Cardiac septum (tissue), 1 donor: ENCODE results near the gene SLC12A3. TPM values are rescaled to one million over a fixed set of nuclear protein-coding genes. Genes with fewer than 3 reads are reported as not detected.

Source experiments
- DNase-seq: peaks from one replicate; pipeline ENCODE4 v3.0.0-alpha.2; 2020; ENCODE audit warnings: low spot score
- intact Hi-C: fragments of 100-400 bp; cut with DNase I; formaldehyde crosslinking; loops from one replicate; pipeline ENCODE4 v1.14.0; 2022
- total RNA-seq: library from RNA; stranded (reverse); fragmentation: NEBNext Ultra II Directional; extraction: Animal tissue kit (Norgen Biotek cat#: 25700); gene quantifications from one replicate; pipeline ENCODE4 v1.2.1, GENCODE V29; 2021
- donor health status: DM: no; HTN: no; CAD: no.

The SLC12A3 gene
- total RNA-seq, 1 donor from 2014 or later = not detected

GRCh38 chr16:56911771-56912571, 47.0 kb downstream of the SLC12A3 start:
- intact Hi-C loops = no loop called here

GRCh38 chr16:56912746-56913708, 48.0 kb downstream of the SLC12A3 start:
- no peak for DNase-seq

More at GRCh38 chr16:56911771-56912571, 47.0 kb downstream of the SLC12A3 start:
- no peak for DNase-seq

GRCh38 chr16:56914896-56915295, 49.9 kb downstream of the SLC12A3 start:
- intact Hi-C loops = loop anchor here (5.0 kb wide), 1 partner anchor 48 kb away; the partner anchor contains the start of gene SLC12A3
- DNase-seq = no peak

More at GRCh38 chr16:56912746-56913708, 48.0 kb downstream of the SLC12A3 start:
- intact Hi-C loops = no loop called here

GRCh38 chr16:56915336-56916119, 50.5 kb downstream of the SLC12A3 start:
- intact Hi-C loops = loop anchor here (5.0 kb wide), 1 partner anchor 48 kb away; the partner anchor contains the start of gene SLC12A3
- DNase-seq = no peak

GRCh38 chr16:56916571-56917403, 51.8 kb downstream of the SLC12A3 start:
- intact Hi-C loops = loop anchor here (5.0 kb wide), 1 partner anchor 49 kb away; the partner anchor contains the start of gene SLC12A3
- DNase-seq = no peak

GRCh38 chr16:56918467-56919012, 53.5 kb downstream of the SLC12A3 start:
- intact Hi-C loops = loop anchor here (5.0 kb wide), 1 partner anchor 51 kb away; the partner anchor contains the start of gene SLC12A3
- no peak for DNase-seq

GRCh38 chr16:56919099-56919800, 54.2 kb downstream of the SLC12A3 start:
- intact Hi-C loops = loop anchor here (5.0 kb wide), 1 partner anchor 52 kb away; the partner anchor contains the start of gene SLC12A3

GRCh38 chr16:56921571-56921970, 56.6 kb downstream of the SLC12A3 start:
- intact Hi-C loops = no loop called here
- no peak for DNase-seq

More at GRCh38 chr16:56919099-56919800, 54.2 kb downstream of the SLC12A3 start:
- no peak for DNase-seq

- no peak for DNase-seq
- intact Hi-C loops = no loop called here
These were observed 58.6 kb downstream of the SLC12A3 start for GRCh38 chr16:56923481-56924091.

GRCh38 chr16:56927471-56927870, 62.5 kb downstream of the SLC12A3 start:
- intact Hi-C loops = no loop called here
- no peak for DNase-seq

- no peak for DNase-seq
- intact Hi-C loops = loop anchor here (5.0 kb wide), 1 partner anchor 58 kb away; the partner anchor contains the start of gene NLRC5
These were observed 64.6 kb downstream of the SLC12A3 start for GRCh38 chr16:56929639-56930038.

- intact Hi-C loops = loop anchor here (5.0 kb wide), 1 partner anchor 57 kb away; the partner anchor contains the start of gene NLRC5
- DNase-seq = no peak
These were observed 65.7 kb downstream of the SLC12A3 start for GRCh38 chr16:56930486-56931270.

GRCh38 chr16:56931271-56931891, 66.4 kb downstream of the SLC12A3 start:
- peak; percentile 78 for DNase-seq
- intact Hi-C loops = loop anchor here (5.0 kb wide), 1 partner anchor 56 kb away; the partner anchor contains the start of gene NLRC5

GRCh38 chr16:56931892-56932720, 67.1 kb downstream of the SLC12A3 start, which contains the start of gene HERPUD1:
HERPUD1 (plus strand) TSS chr16:56932142; CDS start chr16:56932245, 103 bp downstream.
- intact Hi-C loops = loop anchor here (5.0 kb wide), 1 partner anchor 55 kb away; the partner anchor contains the start of gene NLRC5
- peak; percentile 99 for DNase-seq
